ENCODE data around the gene VPS54.
"Not testable (repeated sequence)": the region's sequence is repeated elsewhere in the genome, so short reads cannot be mapped to it uniquely, and the experiment has no call there.

Gene VPS54

DNA sequence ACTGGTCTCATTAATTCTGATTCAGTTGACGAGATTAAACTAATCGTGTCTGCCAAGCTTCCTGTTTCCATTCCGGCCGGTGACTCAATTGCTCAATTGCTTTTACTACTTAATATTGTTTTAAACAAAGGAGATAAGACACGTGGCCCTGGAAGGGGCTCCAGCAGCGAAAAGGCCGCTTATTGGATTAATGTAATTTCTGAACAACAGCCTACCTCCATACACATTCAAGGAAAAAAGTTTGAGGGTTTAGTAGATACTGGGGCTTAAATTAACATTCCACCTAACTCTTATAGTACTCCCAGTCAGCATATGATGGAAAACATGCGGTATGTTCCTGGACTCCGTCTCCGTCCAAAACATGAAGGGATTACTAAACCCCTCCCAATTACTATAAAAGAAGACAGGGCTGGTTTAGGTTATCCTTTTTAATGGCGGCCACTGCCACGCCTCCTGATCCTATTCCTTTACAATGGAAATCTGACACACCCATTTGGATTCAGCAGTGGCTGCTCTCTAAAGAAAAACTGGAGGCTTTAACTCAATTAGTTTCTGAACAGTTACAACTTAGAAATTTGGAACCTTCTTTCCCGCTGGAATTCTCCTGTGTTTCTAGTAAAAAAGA lies 27.1 kb downstream of the VPS54 start:
- no peak for DNase-seq (ENCODE audit: low read depth)

DNA sequence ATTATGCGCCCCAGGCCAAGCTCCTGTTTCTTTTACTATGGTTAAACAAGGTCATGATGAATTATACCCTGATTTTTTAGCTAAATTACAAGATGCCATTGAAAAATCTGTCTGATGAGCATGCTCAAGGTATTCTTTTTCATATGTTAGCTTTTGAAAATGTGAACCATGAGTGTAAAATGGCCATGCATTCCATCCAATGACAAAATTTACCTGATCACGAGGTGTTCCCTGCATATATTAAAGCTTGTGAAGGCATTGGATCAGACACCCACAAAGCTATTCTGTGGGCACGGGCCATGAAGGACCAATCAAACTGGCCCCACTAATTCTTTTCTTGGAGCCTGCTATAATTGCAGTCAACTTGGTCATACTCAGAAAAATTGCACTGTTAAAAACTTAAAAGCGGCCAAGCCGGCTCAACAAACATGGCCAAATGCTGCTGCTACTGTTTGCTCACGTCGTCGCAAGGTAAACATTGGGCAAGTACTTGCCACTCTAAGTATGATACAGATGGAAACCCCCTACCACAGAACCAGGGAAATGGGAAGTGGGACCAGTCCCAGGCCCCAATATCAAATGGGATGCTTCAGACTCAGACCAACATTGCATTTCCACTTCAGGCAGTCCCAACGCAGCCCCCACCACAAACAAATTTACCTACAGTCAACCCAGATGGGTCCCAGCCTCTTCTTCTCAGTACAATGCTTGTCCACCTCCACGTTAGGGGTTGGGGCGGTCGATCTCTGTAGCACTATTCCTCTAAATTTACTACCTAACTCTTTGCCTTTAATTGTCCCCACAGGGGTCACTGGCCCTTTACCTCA lies 27.8 kb downstream of the VPS54 start:
- DNase-seq (ENCODE audit: low read depth), result not testable (repeated sequence)

DNA sequence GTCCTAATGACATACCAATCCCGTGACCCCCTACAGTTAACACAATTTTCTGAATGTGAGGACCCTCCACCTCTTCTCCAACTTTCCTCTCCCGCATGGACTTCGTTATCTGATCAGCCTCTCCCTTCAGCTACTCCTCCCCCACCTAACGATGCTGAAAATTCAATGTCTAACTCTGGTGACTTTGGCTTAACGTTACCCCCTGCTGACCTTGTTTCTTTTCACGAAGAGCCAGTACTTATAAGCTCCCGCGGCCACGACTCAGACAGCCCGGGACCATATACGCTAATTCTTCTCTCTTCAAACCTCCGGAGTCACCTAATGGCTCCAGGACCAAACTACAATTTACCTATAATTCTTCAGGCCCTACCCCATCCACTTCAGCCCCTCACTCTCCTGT lies 29.2 kb downstream of the VPS54 start:
- no peak for DNase-seq (ENCODE audit: low read depth)

DNA sequence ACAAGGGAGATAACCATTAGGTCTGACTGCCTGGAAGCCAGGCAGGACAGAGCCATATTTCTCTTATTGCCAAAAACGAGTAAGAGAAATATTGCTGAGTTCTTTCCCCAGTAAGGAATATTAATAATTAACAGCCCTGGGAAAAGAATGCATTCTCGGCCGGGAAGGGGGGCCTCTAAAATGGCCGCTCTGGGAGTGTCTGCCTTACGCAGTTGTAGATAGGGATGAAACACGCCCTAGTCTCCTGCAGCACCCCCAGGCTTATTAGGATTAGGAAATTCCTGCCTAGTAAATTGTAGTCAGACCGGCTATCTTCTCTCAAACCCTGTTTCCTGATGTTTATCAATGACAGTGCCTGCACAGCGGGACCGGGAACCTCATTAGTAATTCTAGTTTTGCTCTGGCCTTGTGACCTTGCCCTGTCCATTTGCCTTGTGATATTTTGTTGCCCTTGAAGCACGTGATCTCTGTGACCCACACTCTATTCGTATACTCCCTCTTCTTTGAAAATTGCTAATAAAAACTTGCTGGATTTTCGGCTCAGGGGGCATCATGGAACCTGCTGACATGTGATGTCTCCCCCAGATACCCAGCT lies 30.3 kb downstream of the VPS54 start:
- DNase-seq (ENCODE audit: low read depth), result not testable (repeated sequence)

DNA sequence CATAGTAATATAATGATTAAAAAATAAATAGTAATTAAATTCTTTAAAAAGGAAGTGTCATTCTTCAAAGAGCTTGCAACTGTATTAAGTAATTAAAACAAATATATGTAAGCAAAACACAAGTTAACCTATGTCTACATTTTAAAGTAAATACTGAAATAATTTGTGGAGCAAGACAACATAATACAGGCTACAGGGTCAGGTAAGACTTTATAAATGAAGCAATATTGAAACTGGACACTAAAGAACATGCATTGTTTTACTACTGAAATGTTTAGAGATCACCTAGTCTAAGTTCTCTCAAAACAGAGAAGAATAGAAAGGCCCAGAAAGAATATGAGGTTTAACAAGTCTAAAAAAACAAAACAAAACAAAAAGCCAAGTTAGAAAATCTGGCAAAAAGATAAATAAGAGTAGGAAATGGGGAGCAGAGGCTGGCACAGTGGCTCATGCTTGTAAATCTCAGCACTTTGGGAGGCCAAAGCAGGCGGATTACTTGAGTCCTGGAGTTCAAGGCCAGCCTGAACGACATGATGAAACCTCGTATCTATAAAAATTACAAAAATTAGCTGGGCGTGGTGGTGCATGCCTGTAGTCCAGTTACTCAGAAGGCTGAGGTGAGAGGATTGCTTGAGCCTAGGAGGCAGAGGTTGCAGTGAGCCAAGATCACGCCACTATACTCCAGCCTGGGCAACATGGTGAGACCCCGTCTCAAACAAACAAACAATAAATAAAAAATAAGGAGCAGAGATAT lies 34.4 kb downstream of the VPS54 start:
- no peak for DNase-seq (ENCODE audit: low read depth)

DNA sequence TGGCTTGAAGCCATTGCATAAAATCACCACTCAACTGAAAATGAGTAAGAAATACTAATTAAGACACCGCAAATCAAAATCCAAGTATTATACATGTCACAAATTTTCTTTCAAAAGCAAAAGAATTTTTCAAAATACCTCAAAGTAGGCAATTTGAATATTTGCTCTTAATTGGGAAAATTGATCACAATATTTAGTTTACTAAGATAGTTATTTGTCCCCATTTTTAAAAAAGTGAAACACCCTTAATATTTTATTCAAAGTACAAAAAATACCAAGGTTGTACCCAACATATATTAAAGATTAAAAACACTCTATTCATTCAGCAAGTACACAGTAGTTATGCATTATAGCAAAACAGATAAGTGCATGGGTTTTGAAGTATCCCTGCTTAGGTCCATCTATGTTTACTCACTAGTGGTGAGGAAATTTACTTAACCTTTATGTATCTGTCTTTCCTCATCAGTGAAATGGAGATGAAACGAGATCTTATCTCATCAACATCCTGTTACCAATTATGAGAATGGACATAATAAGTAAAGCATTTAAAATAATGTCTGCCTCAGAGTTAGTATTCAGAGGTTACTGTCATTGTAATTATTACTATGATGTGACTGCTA lies 35.1 kb downstream of the VPS54 start:
- DNase-seq (ENCODE audit: low read depth), result no peak

DNA sequence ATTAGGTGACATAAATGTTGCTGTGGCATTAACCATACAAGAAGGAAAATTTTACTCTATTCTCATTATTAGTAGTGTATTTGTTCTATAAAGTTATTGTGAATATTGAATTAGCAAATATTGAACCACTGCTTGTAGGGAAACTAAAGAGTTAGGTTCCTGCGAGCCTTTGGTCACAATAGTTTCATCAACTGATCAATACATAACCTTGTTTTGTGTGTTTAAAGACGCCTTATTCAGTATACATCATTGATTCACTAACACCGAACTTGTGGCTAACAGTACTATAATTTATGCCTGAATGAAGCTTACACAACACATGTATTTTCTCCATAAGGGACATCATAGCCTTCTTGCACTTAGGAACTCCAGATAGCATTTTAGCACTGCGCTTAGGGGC lies 36.9 kb downstream of the VPS54 start:
- DNase-seq (ENCODE audit: low read depth), result no peak

DNA sequence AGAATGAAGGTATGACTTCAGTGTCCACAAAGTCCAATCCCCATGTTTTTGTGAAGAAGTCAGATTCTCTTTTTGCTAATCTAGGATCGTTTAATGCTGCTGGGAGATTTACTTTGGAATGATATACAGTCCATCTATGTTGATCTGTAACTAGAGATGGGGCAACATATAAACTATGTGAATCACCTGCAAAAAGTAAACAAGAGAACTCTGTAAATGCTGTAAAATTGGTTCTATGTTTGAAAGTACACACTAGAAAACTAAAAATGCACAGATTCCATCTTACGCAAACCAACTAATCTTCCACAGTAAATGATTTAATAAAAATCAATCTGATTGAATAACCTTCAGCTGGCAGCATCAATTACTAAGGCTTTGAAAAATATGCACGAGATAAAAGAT lies 37.5 kb downstream of the VPS54 start:
- DNase-seq (ENCODE audit: low read depth), result no peak

DNA sequence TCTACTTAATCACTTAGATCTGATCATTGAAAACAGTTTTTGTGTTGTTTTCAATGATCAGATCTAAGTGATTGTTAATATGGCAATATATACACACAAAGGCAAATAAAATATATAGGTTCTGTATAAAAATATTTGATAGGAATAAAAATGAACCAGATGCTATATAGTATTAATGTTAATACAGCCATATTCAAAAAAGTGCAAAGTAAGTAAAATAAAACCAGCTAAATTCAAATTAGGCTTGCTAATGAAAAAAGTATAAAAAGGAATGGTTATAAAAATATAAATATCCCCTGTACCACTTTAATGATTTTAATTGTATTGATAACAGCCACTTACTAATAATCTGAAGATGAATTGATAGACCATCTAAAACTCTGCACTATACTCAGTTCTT lies 38.4 kb downstream of the VPS54 start:
- no peak for DNase-seq (ENCODE audit: low read depth)

DNA sequence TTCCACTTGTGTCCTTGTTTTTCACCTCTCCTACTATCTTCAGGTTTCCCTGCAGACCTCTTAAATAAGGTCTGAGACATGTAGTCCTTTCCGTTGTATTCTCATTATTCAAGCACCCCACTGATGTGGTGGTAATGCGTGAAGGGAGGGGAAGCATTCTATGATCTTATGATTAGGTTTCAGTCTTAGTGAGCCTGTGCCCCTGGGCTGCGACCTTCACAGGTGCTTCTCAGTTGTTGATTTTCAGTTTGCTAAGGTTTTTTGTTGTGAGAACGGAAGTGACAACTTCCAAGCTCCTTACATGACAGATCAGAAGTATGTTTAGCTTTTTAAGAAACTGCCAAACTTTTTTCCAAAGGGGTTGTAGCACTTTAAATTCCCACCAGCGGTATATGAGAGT lies 41.3 kb downstream of the VPS54 start:
- DNase-seq (ENCODE audit: low read depth), result no peak

DNA sequence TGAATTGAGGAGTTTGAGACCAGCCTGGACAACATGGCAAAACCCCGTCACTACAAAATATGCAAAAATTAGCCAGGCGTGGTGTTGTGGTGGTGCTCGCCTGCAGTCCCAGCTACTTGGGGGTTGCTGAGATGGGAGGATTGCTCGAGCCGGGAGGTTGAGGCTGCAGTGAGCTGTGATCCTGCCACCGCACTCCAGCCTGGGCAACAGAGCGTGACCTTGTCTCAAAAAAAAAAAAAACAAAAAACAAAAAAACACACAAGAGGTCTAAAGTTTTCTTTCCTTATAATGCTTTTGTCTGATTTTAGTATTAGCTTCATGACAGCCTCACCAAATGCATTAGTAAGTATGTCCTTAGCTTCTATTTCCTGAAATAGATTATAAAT lies 43.1 kb downstream of the VPS54 start:
- DNase-seq (ENCODE audit: low read depth), result no peak

DNA sequence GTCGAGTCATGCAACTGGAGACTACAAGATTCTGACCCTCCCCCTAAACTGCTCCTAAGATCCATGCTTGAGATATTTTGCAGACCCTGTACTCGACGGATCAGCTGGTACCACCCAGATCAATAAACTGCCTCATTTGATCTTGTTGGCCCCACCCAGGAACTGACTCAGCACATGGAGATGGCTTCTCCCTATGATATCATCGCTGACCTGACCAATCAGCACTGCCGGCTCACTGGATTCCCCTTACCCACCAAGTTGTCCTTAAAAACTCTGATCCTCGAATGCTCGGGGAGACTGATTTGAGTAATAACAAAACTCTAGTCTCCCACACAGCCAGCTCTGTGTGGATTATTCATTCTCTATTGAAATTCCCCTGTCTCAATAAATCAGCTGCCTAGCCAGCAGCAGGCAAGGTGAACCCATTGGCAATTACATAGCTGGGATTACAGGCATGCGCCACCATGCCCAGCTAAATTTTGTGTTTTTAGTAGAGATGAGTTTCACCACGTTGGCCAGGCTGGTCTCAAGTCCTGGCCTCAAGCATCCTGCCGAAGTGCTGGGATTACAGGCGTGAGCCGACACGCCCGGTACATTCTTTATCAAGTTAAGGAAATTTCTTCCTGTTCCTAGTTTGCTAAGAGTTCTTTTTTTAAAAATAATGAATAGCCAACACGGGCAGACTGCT lies 43.6 kb downstream of the VPS54 start:
- DNase-seq (ENCODE audit: low read depth), result no peak

DNA sequence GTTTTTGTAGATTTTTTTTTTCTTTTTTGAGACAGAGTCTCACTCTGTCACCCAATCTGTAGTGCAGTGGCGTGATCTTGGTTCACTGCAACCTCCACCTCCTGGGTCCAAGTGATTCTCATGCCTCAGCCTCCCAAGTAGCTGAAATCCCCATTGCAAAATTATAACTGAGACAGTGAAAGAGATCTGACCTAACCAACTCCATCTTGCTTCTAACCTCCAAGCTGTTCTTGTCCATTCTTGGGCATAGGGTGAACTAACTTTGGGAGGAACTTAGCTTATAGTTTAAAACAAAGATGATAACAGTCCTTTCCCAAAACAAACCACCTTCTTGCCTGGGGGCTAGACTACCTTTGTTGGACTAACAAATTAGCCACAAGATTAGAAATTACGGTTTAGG lies 44.2 kb downstream of the VPS54 start:
- not testable (repeated sequence) for DNase-seq (ENCODE audit: low read depth)

DNA sequence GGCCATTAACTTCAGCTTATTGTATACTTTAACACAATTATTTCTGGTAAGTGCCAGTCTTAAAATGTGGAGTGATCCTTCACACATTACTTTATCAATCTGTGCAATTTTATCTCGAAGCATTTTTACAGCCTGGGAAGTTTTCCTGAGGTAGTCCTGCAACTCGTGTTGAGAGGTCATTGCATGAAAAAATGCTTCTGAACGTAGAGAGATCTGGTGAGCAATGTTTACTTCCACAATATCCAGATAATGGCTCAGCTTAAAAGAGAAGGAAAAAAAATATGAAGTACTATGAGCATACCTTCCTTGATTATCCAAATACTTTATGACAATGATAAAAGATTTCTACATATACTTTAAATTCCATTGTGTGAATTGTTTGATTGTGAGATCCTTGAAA lies 57.0 kb downstream of the VPS54 start:
- DNase-seq (ENCODE audit: low read depth), result no peak

DNA sequence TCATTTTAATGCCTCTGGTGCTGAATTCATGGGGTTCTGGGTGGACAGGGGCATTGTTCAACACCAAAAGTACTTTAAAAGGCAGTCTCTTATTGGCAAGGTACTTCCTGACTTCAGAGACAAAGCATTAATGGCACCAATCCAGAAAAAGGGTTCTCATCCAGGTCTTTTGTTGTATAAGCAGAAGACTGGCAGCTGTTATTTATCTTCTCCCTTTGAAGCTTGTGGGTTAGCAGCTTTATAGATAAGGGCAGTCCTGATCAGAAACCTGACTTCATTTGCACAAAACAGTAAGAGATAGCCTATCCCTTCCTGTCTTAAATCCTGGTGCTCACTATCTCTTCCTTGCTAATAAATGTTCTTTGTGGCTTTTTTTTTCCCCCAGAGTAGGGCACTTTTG lies 68.8 kb downstream of the VPS54 start:
- DNase-seq (ENCODE audit: low read depth), result no peak

DNA sequence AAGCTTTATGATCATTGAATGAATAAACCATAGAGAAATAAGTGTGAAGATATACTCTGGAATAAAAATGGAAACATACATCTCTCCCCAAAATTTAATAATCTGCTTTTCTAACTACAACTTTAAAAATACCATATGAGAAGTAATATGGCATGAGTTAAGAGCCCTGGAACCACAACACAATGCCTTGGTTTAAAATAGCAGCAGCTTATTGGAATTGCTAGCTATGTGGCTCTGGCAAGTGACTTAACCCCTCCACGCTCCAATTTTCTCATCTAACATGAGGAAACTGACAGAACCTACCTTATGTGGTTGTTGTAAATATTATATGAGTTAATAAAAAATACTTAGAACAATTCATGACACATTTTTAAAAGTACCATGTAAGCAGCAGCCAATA lies 76.4 kb downstream of the VPS54 start:
- no peak for DNase-seq (ENCODE audit: low read depth)

DNA sequence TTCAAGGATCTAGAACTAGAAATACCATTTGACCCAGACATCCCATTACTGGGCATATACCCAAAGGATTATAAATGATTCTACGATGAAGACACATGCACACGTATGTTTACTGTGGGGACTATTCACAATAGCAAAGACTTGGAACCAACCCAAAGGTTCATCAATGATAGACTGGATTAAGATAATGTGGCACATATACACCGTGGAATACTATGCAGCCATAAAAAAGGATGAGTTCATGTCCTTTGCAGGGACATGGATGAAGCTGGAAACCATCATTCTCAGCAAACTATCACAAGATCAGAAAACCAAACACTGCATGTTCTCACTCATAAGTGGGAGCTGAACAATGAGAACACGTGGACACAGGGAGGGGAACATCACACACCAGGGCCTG lies 87.1 kb downstream of the VPS54 start:
- DNase-seq (ENCODE audit: low read depth), result not testable (repeated sequence)

DNA sequence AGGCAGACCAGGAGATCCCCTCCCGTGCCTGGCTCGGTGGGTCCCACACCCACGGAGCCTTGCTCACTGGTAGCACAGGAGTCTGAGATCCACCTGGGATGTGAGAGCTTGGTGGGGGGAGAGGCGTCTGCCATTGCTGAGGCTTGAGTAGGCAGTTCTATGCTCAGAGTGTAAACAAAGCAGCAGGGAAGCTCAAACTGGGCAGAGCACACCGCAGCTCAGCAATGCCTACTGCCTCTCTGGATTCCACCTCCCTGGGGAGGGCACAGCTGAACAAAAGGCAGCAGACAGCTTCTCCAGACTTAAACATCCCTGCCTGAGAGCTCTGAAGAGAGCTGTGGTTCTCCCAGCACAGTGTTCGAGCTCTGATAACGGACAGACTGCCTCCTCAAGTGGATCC lies 92.4 kb downstream of the VPS54 start:
- no peak for DNase-seq (ENCODE audit: low read depth)

DNA sequence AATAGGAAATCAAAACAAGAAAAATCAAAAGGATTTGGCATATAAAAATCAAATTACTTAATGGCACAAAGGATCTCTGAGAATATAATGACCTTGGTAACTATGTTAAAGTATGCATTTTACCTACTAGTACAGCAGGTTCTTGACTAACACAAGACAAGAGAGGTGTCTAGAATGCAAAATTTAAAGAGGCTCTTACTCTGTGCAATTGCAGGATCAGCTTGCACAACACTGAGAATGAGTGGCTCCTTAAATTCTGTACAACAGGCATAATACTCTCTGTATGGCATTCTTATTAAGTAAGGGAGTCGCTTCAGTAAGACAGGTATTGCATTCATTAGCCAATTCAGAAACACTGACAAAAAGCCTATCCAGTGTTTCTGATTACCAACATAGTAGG lies 104.9 kb downstream of the VPS54 start:
- DNase-seq (ENCODE audit: low read depth), result no peak

DNA sequence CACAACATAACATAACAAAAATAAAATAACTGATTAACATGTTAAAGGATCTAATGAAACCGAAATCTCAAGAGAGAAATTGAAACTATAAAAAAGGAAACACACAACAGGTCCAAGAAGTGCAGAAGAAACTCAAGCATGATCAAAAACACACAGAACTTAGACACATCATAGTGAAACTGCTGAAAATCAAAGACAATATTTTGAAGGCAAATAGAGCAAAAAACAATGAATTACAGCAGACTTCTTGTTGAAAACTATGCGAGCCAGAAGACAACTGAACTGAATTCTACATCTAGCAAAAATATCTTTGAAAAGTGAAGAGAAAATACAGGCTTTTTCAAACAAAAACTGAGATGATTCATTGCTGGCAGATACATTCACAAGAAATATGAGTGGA lies 116.2 kb downstream of the VPS54 start:
- no peak for DNase-seq (ENCODE audit: low read depth)

DNA sequence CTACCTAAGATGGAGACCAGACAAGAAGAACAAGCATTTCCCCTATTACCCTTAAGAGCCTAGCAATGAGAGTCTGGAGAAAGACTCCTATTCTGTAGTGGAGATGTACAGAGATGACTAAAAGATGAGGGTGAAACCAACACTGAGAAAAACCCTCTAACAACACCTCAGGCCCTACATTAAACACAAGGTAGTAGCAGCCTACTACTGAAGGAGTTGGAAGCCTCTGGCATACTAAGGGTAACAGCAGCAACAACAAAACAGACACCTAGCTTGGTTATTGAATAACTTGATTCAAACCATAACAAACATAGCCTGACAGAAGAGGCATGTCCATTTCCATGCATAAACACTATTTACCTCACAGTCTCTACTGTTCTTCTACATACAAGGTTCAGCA lies 117.1 kb downstream of the VPS54 start:
- DNase-seq (ENCODE audit: low read depth), result no peak

DNA sequence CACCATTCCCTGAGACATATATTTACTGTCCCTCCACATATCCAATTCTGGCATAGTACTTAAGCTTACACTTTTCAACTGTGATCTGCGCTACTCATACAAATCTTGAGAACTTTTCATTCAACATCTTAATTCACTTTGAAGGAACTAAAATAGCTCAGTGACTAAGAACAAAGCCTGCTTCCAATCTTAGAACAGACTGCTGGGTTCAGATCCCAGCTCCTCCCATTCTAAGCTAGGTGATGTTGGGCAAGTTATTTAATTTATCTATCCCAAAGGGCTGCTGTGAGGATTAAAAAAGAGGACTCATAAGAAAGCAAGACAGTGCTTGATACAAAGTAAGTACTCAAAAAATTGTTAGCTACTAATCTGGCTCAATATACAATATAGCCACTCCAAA lies 119.6 kb downstream of the VPS54 start:
- DNase-seq (ENCODE audit: low read depth), result no peak
